IMR-90 (cell line): ENCODE results near the gene SLC2A2.

ENCODE experiments used
- MAZ ChIP-seq: IDR thresholded peaks from 2 replicates; pipeline ENCODE4 v1.6.1; 2012; ENCODE audit warnings: low read depth, mild to moderate bottlenecking, low read length, improper control_type of control experiment, moderate library complexity, borderline replicate concordance
- MXI1 ChIP-seq: IDR thresholded peaks from 2 replicates; pipeline ENCODE4 v1.6.1; 2012; ENCODE audit warnings: low read depth, mild to moderate bottlenecking, low read length, moderate library complexity, borderline replicate concordance
- RAD21 ChIP-seq: IDR thresholded peaks from 2 replicates; pipeline ENCODE4 v1.6.1; 2012; ENCODE audit warnings: low read length, improper control_type of control experiment
- RCOR1 ChIP-seq: IDR thresholded peaks from 2 replicates; pipeline ENCODE4 v1.6.1; 2012; ENCODE audit warnings: mild to moderate bottlenecking, low read length, improper control_type of control experiment; ENCODE audit not compliant: insufficient replicate concordance
- RFX5 ChIP-seq: IDR thresholded peaks from 2 replicates; pipeline ENCODE4 v1.8.0; 2012; ENCODE audit warnings: low read depth, mild to moderate bottlenecking, low read length, moderate library complexity
- SMC3 ChIP-seq: fragments of 150-350 bp; IDR thresholded peaks from 2 replicates; pipeline ENCODE4 v1.6.1; 2016; ENCODE audit warnings: low read depth, mild to moderate bottlenecking, antibody characterized with exemption, low read length, moderate library complexity
- TF ChIP-seq, protein P1 (sequence below): conservative IDR thresholded peaks from 2 replicates; pipeline ENCODE4 v1.5.1; 2012; ENCODE audit warnings: mild to moderate bottlenecking, low read depth, low read length, improper control_type of control experiment

DNA sequence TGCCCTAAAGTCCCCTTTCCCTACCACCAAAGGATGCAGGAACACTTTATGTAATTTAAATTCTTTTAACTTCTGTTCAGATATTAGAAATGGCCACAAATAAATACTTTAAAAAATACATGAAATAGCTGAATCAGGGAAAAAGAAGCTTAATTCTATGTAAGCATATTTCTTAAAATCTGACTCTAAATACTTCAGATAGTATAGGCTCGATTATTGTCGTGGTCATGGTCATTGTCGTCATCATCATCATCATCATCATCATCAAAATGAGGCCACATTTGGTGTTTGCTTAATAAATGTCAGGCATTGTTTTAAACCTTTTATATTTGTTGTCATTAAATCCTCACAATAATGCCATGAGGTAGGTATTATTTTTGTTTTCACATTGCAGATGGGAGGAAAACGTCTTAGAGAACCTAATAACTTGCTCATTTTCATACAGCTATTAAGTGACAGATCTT, 14.6 kb downstream of the SLC2A2 start:
- no peak for TF ChIP-seq SMC3
- TF ChIP-seq, protein P1, sequence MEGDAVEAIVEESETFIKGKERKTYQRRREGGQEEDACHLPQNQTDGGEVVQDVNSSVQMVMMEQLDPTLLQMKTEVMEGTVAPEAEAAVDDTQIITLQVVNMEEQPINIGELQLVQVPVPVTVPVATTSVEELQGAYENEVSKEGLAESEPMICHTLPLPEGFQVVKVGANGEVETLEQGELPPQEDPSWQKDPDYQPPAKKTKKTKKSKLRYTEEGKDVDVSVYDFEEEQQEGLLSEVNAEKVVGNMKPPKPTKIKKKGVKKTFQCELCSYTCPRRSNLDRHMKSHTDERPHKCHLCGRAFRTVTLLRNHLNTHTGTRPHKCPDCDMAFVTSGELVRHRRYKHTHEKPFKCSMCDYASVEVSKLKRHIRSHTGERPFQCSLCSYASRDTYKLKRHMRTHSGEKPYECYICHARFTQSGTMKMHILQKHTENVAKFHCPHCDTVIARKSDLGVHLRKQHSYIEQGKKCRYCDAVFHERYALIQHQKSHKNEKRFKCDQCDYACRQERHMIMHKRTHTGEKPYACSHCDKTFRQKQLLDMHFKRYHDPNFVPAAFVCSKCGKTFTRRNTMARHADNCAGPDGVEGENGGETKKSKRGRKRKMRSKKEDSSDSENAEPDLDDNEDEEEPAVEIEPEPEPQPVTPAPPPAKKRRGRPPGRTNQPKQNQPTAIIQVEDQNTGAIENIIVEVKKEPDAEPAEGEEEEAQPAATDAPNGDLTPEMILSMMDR, result no peak
- TF ChIP-seq MXI1, result no peak
- TF ChIP-seq RAD21, result no peak
- TF ChIP-seq RFX5, result no peak
- TF ChIP-seq MAZ, result no peak
- no peak for TF ChIP-seq RCOR1
